GM19452 (cell line): ENCODE data around the gene KRTAP19-2.
"Not testable (repeated sequence)": the region's sequence is repeated elsewhere in the genome, so short reads cannot be mapped to it uniquely, and the experiment has no call there.

Experiments
- ATAC-seq: cut with Tn5 transposase; IDR thresholded peaks from one replicate; pipeline ENCODE4 v1.9.1; 2021; ENCODE audit not compliant: unreplicated experiment

Gene KRTAP19-2, protein sequence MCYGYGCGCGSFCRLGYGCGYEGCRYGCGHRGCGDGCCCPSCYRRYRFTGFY

GRCh38 chr21:30487336-30487735 is at the start of gene KRTAP19-2:
KRTAP19-2 (minus strand) TSS chr21:30487436; CDS start chr21:30487348, 88 bp downstream.
- no peak for ATAC-seq

DNA sequence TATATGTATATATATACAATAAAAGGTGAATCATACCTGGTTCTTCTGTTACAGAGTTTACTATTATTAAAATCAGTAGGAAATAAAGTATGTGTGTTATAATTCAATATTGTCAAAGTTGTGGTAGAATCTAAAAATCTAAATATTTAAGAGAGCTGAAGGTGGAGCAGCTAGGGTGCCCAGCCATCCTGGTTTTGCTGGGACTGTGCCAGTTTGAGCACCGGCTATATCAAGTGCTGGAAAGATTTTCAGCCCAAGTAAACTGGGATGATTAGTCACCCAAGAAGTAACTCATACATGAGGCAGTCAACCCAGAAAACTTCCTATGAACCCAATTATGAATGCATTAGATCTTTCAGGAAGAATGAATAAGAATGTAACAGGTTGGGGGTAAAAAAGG is 31.6 kb upstream of the KRTAP19-2 start:
- ATAC-seq, result no peak

DNA sequence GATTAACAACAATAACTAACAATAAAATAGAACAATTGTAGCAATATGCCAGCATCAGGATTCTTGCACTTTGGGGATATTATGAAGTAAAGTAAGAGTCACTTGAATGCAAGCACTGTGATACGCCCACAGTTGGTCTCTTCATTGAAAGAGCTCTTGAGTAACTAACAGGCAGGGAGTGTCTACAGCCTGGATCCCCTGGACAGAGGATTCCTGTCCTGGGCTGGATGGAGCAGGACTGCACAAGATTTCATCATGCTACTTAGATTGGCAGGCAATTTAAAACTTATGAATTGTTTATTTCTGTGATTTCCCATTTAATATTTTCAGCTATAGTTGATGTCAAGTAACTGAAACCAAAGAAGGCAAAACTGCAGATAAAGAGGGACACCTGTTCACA is 28.4 kb upstream of the KRTAP19-2 start:
- ATAC-seq, result no peak

GRCh38 chr21:30505621-30506205 is 18.5 kb upstream of the KRTAP19-2 start:
- ATAC-seq, result not testable (repeated sequence)

DNA sequence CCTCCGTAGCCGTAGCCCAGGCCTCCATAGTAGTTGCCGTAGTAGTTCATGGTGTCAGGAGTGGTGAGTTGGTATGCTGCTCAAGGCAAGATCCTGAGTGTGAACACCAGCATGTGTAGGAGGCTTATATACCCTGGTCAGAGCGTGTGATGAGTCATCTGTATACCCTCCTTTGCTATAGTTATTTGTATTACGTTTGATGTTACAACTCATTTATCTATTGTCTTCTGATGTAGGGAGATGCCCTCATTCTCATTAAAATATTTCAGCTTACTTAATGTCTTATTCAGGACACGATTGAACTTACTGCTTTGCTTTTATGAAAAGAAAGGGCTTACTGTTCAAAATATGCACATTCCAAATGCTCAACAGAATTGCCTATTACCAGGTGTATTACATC is 14.8 kb upstream of the KRTAP19-2 start, which contains the start of gene KRTAP19-5:
Gene KRTAP19-5, minus strand, starts transcription at position 101 of the 400 bp plus-strand sequence. Its CDS starts 51 bp downstream, at position 50.
- ATAC-seq, result no peak

- no peak for ATAC-seq
Measured at GRCh38 chr21:30497065-30497464, 9.8 kb upstream of the KRTAP19-2 start, which contains the start of gene KRTAP19-4. KRTAP19-4 (minus strand) TSS chr21:30497165; CDS start chr21:30497110, 55 bp downstream.

DNA sequence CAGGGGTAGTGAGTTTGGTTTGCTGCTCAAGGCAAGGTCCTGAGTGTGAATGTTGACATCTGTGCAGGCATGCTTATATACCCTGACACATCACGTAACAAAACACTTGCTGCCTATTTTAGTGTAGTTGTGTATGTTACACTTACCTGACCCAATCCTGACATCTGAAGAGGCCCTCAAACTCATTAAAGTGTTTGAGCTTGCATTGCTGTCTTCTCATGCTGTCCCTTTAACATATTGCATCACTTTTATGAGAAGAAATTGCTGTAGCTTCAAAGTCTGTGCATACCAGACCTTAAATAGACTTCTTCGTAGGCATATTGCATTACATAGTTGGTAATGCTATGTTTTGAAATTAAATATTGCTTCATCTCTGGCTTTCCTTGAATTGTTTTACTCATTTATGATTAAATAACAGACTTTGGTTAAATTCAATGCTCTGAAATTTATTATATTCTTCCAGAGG is 4.8 kb upstream of the KRTAP19-2 start, which contains the start of gene KRTAP19-3:
Gene KRTAP19-3, minus strand, starts transcription at position 51 of the 466 bp plus-strand sequence. CDS start 56 bp downstream, outside the sequence.
- no peak for ATAC-seq

GRCh38 chr21:30486180-30486579 is 1.1 kb downstream of the KRTAP19-2 start:
- ATAC-seq, result no peak

DNA sequence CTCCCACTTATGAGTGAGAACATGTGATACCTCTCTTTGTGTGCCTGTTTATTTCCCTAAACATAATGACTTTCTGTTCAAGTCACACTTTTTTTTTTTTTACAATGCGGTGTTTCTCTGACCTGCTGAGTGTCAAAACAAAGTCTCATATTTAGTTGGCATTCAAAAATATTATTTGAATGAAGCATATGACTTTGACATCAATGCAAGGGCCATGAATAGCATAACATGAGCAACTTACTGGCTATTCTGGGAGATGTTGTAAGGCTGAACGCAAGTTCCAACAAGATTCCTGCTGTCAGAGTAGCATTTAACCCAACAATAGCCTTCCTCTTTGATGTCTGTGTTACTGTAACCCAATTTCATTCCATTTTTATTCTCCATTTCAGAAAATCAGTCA is 5.1 kb downstream of the KRTAP19-2 start:
- no peak for ATAC-seq

GRCh38 chr21:30480145-30480544 is 7.1 kb downstream of the KRTAP19-2 start, which contains the start of gene KRTAP19-1:
KRTAP19-1 (minus strand) TSS chr21:30480367; CDS start chr21:30480317, 50 bp downstream.
- no peak for ATAC-seq

DNA sequence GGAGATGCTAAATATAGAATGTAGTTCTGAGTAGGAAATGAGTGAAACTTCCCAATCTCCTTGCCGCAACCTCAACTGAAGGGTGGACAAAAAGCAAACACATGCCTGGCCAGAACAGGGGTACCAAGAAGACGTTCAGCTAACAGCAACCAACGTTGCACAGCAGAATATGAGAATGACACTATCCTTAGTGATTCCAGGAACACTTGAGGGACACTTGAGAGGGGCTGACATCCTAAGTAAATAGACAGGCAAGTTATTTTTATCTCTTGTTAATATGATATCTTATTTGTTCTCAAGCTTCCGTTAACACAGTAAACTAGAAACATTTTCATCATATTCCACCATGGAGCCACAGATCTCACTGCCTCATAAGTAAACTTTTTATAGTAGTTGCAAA is 8.0 kb downstream of the KRTAP19-2 start:
- ATAC-seq, result no peak

DNA sequence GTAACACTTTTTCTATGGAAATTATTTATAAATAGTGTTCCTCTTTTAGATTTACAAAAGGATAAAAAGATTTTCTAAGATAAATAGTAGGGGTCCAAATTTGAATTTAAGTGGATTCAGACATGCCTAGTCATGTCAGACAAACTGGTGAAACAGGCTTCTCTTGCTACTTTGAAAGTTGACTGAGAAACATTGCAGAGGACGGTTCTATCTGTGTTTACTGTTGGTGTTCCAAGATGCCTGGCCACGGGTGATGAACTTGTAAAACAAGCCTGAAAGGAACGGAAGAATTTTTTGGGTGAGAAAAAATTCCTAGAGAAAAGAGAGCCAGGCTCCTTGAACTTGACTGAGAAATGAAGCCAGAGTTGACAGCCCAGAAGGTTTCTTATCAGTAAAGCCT is 9.2 kb downstream of the KRTAP19-2 start:
- ATAC-seq, result no peak

- ATAC-seq, result no peak
Measured at GRCh38 chr21:30468900-30469714, 18.1 kb downstream of the KRTAP19-2 start.

- ATAC-seq, result no peak
Measured at GRCh38 chr21:30463713-30464112, 23.5 kb downstream of the KRTAP19-2 start.

DNA sequence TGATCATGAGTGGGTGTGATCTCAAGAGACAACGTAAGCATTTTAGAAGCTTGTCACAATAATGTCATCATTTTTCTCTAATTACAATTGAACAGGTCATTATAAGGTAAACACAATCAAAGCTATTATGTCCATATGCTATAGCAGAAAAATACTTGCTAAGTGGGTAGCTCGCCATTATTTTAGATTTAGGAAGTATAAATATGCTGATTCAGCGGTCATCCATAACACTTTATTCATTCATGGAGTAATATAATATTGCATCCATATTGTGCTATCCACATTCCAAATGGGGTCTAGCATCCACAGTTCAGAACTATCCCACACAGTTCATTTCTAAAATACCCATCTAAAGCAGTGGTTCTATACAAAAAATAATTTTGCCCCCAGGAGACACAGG is 38.7 kb downstream of the KRTAP19-2 start:
- ATAC-seq, result no peak

DNA sequence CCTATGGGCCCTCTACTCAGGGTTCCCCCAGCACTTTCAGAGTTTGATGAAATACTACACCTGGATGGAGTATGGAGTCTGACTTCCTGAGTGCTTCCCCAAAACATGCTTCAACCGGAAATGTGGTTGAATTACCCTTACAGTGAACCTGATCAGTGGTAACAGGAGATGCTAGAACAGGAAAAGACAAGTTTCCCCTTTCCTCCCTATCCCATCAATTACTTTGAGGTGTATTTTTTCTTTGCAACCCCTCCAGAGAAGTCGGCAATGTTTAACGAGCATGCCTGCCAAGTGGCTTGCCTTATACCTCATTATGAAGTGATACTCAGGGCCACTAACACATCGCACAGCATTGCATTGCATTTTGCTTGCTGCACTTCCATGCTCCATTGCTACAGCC is 40.2 kb downstream of the KRTAP19-2 start:
- no peak for ATAC-seq

- no peak for ATAC-seq
Measured at GRCh38 chr21:30444204-30444603, 43.0 kb downstream of the KRTAP19-2 start.

DNA sequence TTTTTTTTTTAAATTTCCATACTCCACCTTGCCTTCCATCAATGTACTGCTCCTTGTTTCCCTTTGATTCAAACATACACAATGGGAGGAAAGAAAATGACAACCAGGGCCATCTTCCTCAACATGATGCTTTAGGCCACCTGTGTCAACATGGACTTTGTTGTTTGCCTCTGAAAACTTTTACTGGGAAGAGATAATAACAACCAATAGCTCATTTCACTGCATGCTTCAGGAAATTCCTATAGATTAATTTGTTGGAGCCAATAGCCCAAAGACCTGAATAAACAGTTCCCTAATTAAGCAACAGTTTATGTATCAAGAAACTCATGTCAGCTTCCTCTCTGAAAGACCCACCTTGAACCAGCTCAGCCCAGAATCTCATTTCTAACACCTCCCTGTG is 44.0 kb downstream of the KRTAP19-2 start:
- no peak for ATAC-seq

GRCh38 chr21:30439975-30440374 is 47.3 kb downstream of the KRTAP19-2 start, which contains the start of gene KRTAP15-1:
KRTAP15-1 (plus strand) TSS chr21:30440275; CDS start chr21:30440328, 53 bp downstream.
- ATAC-seq, result no peak
